GM21786 (cell line): ENCODE measurements around the gene RBM39.
"Not testable (repeated sequence)": the region's sequence is repeated elsewhere in the genome, so short reads cannot be mapped to it uniquely, and the experiment has no call there.

Experiments used
- ATAC-seq: cut with Tn5 transposase; IDR thresholded peaks from one replicate; pipeline ENCODE4 v1.9.1; 2021; ENCODE audit not compliant: unreplicated experiment

The RBM39 gene

DNA sequence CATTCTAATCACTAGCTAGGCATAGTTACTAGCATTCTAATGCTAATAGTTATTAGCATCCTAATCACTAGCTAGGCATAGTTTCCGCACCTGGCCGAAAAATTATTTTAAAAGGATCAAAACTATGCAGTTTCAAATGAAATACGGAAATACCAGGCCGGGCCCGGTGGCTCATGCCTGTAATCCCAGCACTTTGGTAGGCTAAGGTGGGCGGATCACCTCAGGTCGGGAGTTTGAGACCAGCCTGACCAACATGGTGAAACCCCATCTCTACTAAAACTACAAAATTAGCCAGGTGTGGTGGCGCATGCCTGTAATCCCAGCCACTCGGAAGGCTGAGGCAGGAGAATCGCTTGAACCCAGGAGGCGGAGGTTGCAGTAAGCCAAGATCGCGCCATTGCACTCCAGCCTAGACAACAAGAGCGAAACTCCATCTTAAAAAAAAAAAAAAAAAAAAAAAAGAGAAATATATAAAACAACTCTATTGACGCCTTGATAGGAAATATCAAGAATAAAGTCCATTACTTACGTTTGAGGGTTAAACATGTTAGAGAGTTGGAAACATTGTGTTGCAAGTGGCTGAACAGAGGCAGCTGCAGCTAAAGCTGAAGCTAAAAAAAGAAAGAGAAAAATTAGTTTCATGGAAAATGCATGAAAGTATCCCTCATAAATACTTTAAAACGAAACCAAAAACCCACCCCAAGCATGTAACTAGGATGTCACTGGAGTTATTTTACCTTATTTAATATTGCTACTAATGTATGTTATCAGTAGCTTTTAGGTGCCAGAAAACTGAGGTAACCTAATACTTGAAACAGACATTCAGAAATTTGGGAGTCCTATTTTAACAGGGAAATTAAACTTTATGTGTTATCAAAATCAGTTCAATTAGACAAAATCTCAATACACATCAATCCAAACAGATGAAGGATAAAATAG lies 35.2 kb downstream of the RBM39 start:
- ATAC-seq = not testable (repeated sequence)

- ATAC-seq = not testable (repeated sequence)
Observed at GRCh38 chr20:35705894-35706293, 36.2 kb downstream of the RBM39 start.

DNA sequence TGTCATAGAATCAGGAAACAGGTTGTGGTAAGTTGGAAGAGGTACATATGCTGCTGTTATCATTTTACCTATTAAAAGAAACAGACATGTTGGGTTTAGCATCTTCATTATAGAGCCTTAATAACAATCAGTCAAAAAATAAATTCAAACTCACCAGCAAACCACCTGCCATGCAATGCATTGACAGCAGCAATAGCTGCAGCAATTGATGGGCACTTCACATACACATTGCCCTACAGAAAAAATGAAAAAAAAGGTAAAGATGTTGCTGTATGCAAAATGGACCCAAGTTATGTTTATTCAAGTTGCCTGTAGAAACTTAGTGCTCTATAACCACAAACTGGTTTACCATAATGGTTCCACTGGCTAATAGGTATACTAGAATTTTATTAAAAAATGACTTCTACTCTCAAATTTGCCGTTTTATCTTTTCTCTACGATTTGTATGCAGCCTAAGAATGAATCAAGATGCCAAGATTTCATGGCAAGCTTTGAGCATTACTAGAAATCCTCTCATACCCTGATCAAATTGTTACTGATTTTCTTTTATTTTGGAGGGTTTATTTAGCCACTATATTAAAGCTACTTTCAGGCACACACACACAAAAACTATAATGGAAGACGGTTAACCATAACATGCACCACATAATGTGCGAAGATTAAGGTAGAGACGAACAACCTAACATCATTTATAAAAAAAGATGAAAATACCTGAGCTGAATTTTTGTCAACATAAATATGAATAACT lies 37.4 kb downstream of the RBM39 start:
- ATAC-seq = no peak

- no peak for ATAC-seq
Observed at GRCh38 chr20:35702824-35703695, 39.0 kb downstream of the RBM39 start.

DNA sequence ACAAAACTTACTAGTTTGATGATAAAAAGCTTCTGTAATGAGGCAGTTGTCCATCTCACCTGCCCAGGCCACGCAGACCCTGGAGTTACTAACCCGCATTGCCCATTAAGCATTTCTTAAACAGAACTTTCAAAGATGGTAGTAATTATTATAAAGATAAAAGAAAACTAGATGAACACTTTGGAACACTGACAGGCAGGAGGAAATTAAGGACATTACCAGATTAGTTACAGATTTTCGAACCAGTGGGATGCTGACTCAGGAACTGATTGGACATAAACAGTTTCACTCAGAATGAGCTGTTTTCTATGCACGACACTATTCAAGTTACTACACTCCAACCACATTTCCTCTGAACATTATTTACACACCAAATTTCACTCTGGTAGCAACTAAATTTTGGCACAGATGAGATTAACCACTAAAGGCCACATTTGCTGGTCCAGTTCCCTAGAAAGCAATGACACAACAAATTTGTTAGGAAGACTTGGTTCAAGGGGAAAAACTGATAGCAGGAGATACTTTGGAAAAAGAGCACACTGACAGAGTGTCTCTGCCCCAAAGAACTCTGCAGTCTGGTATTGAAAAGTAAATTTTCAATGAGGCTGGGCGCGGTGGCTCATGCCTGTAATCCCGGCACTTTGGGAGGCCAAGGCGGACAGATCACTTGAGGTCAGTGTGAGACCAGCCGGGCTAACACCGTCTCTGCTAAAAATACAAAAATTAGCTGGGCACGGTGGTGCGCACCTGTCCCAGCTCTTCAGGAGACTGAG lies 39.8 kb downstream of the RBM39 start:
- ATAC-seq = no peak

DNA sequence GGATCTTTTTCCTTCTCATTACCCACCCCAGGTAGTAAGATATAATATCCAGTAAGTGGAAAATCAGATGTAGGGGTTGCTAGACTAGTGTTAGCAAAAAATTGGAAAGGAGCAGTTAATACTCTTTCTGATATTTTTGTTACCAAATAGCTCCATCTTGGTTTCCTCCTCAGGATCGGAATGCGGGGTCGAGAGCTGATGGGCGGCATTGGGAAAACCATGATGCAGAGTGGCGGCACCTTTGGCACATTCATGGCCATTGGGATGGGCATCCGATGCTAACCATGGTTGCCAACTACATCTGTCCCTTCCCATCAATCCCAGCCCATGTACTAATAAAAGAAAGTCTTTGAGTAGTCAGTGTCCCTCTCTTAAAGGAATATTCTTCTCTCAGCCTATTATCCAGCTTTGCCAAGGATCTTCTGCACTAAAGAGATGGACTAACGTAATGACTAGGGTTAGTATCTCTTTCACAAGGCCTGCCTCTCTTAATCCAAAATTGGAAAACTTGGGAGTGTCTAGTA lies 41.4 kb downstream of the RBM39 start:
- ATAC-seq = no peak

- no peak for ATAC-seq
Observed at GRCh38 chr20:35699957-35700624, 42.0 kb downstream of the RBM39 start.

DNA sequence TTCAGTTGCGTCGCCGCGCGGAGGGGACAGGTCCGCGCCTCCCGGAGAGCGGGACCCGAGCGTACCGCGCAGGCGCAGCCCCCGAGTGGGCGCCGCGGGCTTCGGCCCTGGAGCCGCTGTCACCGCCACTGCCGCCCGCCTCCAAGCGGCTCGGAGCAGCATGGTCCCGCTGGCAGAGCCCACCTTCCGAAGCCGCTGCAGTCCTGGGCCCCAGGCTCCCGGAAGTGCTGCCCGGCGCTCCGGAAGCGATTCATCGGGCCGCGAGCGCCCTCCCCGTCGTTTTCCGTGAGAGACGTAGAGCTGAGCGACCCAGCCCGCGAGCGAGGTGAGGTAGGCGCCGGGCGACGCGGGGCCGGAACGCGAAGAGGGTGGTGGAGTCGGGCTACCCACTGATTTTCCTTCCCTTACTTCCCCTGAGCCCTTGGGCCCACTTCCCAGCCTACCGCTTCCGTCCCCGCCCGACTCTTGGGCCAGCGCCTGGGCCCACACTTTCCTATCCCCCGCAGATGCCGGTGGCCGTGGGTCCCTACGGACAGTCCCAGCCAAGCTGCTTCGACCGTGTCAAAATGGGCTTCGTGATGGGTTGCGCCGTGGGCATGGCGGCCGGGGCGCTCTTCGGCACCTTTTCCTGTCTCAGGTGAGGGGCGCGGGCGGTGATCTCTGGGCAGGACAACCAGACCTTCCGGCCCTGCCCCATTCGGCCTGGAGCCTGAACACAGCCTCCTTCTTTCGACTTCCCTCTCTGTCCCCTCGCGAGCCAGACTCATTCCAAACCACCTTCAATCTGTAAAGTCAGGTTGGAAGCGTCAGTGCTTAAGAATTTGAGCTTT lies 42.7 kb downstream of the RBM39 start, which contains the start of the genes NFS1 and ROMO1:
TSS of gene NFS1 (minus strand) at position 226 of the 830 bp plus-strand sequence. CDS start at position 162, 64 bp downstream.
TSS of gene ROMO1 (plus strand) at position 279 of the 830 bp plus-strand sequence. CDS start at position 507, 228 bp downstream.
- ATAC-seq = peak; percentile 79

GRCh38 chr20:35698298-35699126 lies 43.5 kb downstream of the RBM39 start:
- peak; percentile 18 for ATAC-seq

DNA sequence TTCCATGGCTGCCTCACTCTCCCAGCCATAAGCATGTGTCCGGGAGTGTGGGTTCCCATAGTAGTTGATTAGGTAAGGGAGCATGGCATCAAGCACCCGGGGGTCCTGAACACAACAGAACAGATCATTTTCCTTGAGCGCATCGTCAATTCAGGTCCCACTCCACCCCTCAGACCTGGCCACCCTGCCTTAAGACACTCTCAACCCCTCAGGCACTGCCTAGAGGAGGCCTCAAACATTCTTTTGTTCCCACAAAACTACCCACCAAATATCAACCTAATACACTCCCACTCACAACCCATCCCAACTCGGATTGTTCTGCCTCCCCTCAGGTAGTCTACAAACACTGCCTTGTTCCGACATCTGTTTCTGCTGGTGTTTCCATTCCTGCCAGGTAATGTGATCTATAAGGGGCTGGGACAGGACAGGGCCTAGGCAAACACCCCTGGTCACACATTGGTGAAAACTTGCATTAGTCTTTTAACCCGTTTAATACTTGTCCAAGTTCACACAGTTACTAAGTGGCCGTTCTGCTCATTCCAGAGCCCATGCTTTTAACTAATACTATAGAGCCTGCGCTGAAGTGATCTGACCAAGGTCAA lies 44.3 kb downstream of the RBM39 start:
- no peak for ATAC-seq

DNA sequence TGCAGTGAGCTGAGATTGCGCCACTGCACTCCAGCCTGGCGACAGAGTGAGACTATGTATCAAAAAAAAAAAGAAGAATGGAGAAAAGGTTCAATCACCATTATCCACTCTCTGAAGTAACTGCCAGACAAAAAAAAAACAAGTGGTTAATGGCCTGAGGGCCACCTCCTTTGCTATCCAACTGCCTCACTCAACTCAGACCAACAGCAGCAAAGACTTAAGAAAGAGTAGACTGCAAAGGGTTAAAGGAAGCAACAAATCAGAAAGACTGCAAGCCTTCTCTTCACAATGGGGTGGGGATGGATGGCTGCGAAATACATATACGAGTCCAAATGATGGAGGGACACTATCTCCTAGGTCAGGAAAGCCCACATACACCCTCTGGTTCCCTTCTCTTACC lies 46.1 kb downstream of the RBM39 start:
- ATAC-seq = no peak

DNA sequence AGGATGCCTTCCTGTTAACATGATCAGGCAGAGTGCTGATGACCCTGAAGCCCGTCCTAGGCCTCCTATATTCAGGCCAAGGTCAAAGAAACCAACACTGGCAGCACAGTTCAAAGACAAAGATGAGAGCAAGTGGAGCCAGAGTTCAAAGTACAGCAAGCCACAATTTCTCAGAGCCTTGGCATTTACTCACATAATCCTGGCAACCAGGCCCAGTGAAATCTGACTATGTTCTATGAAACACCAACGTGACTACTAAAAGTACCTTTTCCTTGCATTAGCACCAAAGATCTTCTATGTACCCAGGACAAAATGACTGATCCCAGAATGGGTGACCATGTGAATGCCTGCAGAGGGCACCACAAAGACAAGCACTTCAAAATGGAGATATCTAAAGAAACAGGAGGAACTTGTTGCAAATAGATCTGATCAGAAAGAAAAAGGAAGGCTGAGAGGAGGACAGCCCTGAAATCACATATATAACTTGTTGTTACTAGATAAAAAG lies 46.8 kb downstream of the RBM39 start:
- no peak for ATAC-seq

DNA sequence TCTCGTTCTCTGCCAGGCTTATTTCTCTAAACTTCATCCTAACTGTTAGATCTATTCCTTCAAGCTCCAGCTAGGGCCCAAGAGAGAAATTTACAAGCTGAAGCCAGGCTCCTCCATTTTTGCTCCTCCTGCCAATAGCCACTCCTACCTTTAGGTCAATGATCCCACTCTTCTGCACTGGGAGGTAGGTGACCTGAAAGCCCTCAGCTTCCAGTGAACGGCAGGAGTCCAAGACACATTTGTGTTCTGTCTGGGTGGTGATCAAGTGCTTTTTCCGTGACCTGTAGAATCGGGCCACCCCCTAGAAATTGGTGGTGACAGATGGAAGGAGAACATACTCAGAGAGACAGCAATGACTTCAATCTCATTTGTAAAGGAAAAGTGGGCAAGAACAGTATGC lies 51.8 kb downstream of the RBM39 start:
- no peak for ATAC-seq

DNA sequence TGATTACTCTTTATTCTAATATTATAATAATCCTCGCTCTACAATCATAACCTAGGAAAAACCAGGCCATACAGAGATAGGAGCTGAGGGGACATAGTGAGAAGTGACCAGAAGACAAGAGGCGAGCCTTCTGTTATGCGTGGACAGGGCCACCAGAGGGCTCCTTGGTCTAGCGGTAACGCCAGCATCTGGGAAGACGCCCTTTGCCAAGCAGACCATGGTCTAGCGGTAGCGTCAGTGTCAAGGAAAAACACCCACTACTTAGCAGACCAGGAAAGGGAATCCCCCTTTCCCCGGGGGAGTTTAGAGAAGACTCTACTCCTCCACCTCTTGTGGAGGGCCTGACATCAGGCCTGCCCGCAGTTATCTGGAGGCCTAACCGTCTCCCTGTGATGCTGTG lies 55.2 kb downstream of the RBM39 start:
- ATAC-seq = not testable (repeated sequence)

GRCh38 chr20:35685368-35685767 lies 56.7 kb downstream of the RBM39 start:
- ATAC-seq = not testable (repeated sequence)

GRCh38 chr20:35681960-35682359 lies 60.1 kb downstream of the RBM39 start:
- no peak for ATAC-seq
